GM23248 (cell line): Measurements from ENCODE around the gene ADPRHL1.

Experiments used
- EZH2 ChIP-seq: fragments of 200-600 bp; sonication (generic); IDR thresholded peaks from 2 replicates; pipeline ENCODE4 v1.6.1; 2018; ENCODE audit warnings: antibody characterized with exemption, mild to moderate bottlenecking; ENCODE audit not compliant: insufficient read depth, poor library complexity, severe bottlenecking
- EZH2phosphoT487 ChIP-seq: fragments of 200-600 bp; sonication (generic); IDR thresholded peaks from 2 replicates; pipeline ENCODE4 v1.6.1; 2018; ENCODE audit warnings: antibody characterized with exemption, moderate library complexity, mild to moderate bottlenecking, low read depth; ENCODE audit not compliant: insufficient read depth

- TF ChIP-seq EZH2phosphoT487 (no peak), EZH2 (no peak)
Observed at GRCh38 chr13:113456116-113456702, 2.9 kb upstream of the ADPRHL1 start.
